Neural progenitor cell (in vitro differentiated cells): Measurements from ENCODE around the gene FAM131A. TPM values are rescaled to one million over a fixed set of nuclear protein-coding genes. Genes with fewer than 3 reads are reported as not detected.

Experiments used
- DNase-seq: peaks from one replicate; pipeline ENCODE4 v3.0.0-alpha.2; 2016; ENCODE audit warnings: low spot score
- H2AFZ ChIP-seq: fragments of 200-600 bp; sonication (generic); replicated peaks from 2 replicates; pipeline ENCODE4 v1.6.1; 2016; ENCODE audit warnings: antibody characterized with exemption
- H3F3A ChIP-seq: fragments of 200-600 bp; sonication (generic); 2 replicates; pipeline ENCODE4 v1.6.1; 2016; ENCODE audit warnings: antibody characterized with exemption, low read depth
- H3K27ac ChIP-seq: fragments of 200-600 bp; sonication (generic); 2 replicates; pipeline ENCODE4 v1.5.1; 2016; ENCODE audit warnings: mild to moderate bottlenecking
- H3K27me3 ChIP-seq: fragments of 200-600 bp; sonication (generic); 2 replicates; pipeline ENCODE4 v1.6.1; 2016; ENCODE audit warnings: mild to moderate bottlenecking, moderate library complexity
- H3K36me3 ChIP-seq: fragments of 200-600 bp; sonication (generic); 2 replicates; pipeline ENCODE4 v1.5.1; 2016
- H3K4me1 ChIP-seq: fragments of 200-600 bp; sonication (generic); 2 replicates; pipeline ENCODE4 v1.6.1; 2016; ENCODE audit warnings: mixed run types
- H3K4me2 ChIP-seq: fragments of 200-600 bp; sonication (generic); 2 replicates; pipeline ENCODE4 v1.6.1; 2016
- H3K4me3 ChIP-seq: fragments of 200-600 bp; sonication (generic); 2 replicates; pipeline ENCODE4 v1.5.1; 2016
- H3K79me2 ChIP-seq: fragments of 200-600 bp; sonication (generic); 2 replicates; pipeline ENCODE4 v1.6.1; 2016; ENCODE audit warnings: low read depth
- H3K9ac ChIP-seq: fragments of 200-600 bp; sonication (generic); 2 replicates; pipeline ENCODE4 v1.6.1; 2016
- H3K9me3 ChIP-seq: fragments of 200-600 bp; sonication (generic); 2 replicates; pipeline ENCODE4 v1.5.1; 2016; ENCODE audit warnings: low read depth
- H4K20me1 ChIP-seq: fragments of 200-600 bp; sonication (generic); 2 replicates; pipeline ENCODE4 v1.6.1; 2016; ENCODE audit warnings: low read depth
- H3K27ac Mint-ChIP-seq: 3 replicates; pipeline ENCODE4 v1.8.0; 2021; ENCODE audit warnings: mixed read lengths
- H3K27me3 Mint-ChIP-seq: 2 replicates; pipeline ENCODE4 v1.8.0; 2022; ENCODE audit warnings: low read depth, mild to moderate bottlenecking, inconsistent platforms, moderate library complexity, mixed read lengths; ENCODE audit not compliant: insufficient read depth
- H3K36me3 Mint-ChIP-seq: 3 replicates; pipeline ENCODE4 v1.8.0; 2021; ENCODE audit warnings: mixed read lengths
- H3K4me1 Mint-ChIP-seq: 3 replicates; pipeline ENCODE4 v1.8.0; 2021; ENCODE audit warnings: mixed read lengths
- H3K4me3 Mint-ChIP-seq: 3 replicates; pipeline ENCODE4 v1.8.0; 2021; ENCODE audit warnings: mild to moderate bottlenecking, moderate library complexity, mixed read lengths
- H3K9me3 Mint-ChIP-seq: 3 replicates; pipeline ENCODE4 v1.8.0; 2020; ENCODE audit warnings: mixed read lengths
- CTCF ChIP-seq: fragments of 200-600 bp; sonication (generic); IDR thresholded peaks from 2 replicates; pipeline ENCODE4 v1.5.1; 2017; ENCODE audit warnings: antibody characterized with exemption, mild to moderate bottlenecking
- EZH2 ChIP-seq: fragments of 200-600 bp; sonication (generic); IDR thresholded peaks from 2 replicates; pipeline ENCODE4 v1.6.1; 2017; ENCODE audit warnings: antibody characterized with exemption, mild to moderate bottlenecking, moderate library complexity
- EZH2phosphoT487 ChIP-seq: fragments of 200-600 bp; sonication (generic); IDR thresholded peaks from 2 replicates; pipeline ENCODE4 v1.6.1; 2017; ENCODE audit warnings: antibody characterized with exemption
- total RNA-seq: library from RNA; depleted of rRNA; stranded (reverse); fragments of >200 nt; gene quantifications from 2 replicates; pipeline ENCODE4 v1.2.3, GENCODE V29; 2015; ENCODE audit warnings: low replicate concordance

FAM131A gene
- total RNA-seq, 1 donor from 2014 or later, result 17.2 TPM

GRCh38 chr3:184377374-184377773 lies 40.0 kb downstream of the FAM131A start:
- Histone ChIP-seq H3K9me3 (no peaks in the 10 kb centered on the region), H4K20me1 (peaks cover 8% of the 10 kb centered on the region), H3K4me3 (peak overlapping the region; percentile 21), H3K4me1 (peaks cover 34% of the 10 kb centered on the region), H3F3A (peaks cover 30% of the 10 kb centered on the region), H3K4me2 (peak overlapping the region; percentile 65), H3K79me2 (no peaks in the 10 kb centered on the region), H3K27ac (no peak overlapping the region), H3K27me3 (peaks cover 38% of the 10 kb centered on the region), H3K36me3 (no peaks in the 10 kb centered on the region), H3K9ac (no peak overlapping the region), H2AFZ (peak overlapping the region; percentile 63)
- no peak overlapping the region for H3K27ac Mint-ChIP-seq
- H3K27me3 Mint-ChIP-seq, result peaks cover 38% of the 10 kb centered on the region
- H3K4me1 Mint-ChIP-seq, result peaks cover 30% of the 10 kb centered on the region
- no peaks in the 10 kb centered on the region for H3K9me3 Mint-ChIP-seq
- no peak for TF ChIP-seq CTCF
- TF ChIP-seq EZH2phosphoT487, result no peak
- no peak for TF ChIP-seq EZH2
- H3K36me3 Mint-ChIP-seq, result no peaks in the 10 kb centered on the region
- peak overlapping the region; percentile 35 for H3K4me3 Mint-ChIP-seq
- DNase-seq, result no peak

GRCh38 chr3:184377882-184378445 lies 40.6 kb downstream of the FAM131A start, which contains the start of gene THPO:
TSS of gene THPO (minus strand) at chr3:184378207. CDS start at chr3:184376259, 1,948 bp downstream.
- TF ChIP-seq CTCF (no peak), EZH2phosphoT487 (no peak), EZH2 (no peak)
- DNase-seq, result peak; percentile 40
- Mint-ChIP-seq H3K36me3 (no peaks in the 10 kb centered on the region), H3K4me3 (peak within 1 kb of the TSS; percentile 85), H3K27me3 (peaks cover 37% of the 10 kb centered on the region), H3K9me3 (no peaks in the 10 kb centered on the region), H3K27ac (peak within 1 kb of the TSS; percentile 7), H3K4me1 (peaks cover 24% of the 10 kb centered on the region)
- Histone ChIP-seq H3K79me2 (no peaks in the 10 kb centered on the region), H3K9ac (no peak within 1 kb of the TSS), H3K9me3 (no peaks in the 10 kb centered on the region), H3K27me3 (peaks cover 44% of the 10 kb centered on the region), H2AFZ (peak within 1 kb of the TSS; percentile 63), H3K4me1 (peaks cover 34% of the 10 kb centered on the region), H3K4me3 (peak within 1 kb of the TSS; percentile 48), H3K27ac (no peak within 1 kb of the TSS), H3K36me3 (no peaks in the 10 kb centered on the region), H3K4me2 (peak within 1 kb of the TSS; percentile 72), H3F3A (peaks cover 32% of the 10 kb centered on the region), H4K20me1 (peaks cover 8% of the 10 kb centered on the region)

GRCh38 chr3:184378651-184379357 lies 41.4 kb downstream of the FAM131A start:
- Histone ChIP-seq H3K79me2 (no peaks in the 10 kb centered on the region), H3K27me3 (peaks cover 49% of the 10 kb centered on the region), H3K9me3 (no peaks in the 10 kb centered on the region), H3K4me2 (peak overlapping the region; percentile 72), H4K20me1 (peaks cover 8% of the 10 kb centered on the region), H3K36me3 (no peaks in the 10 kb centered on the region), H3F3A (peaks cover 32% of the 10 kb centered on the region), H3K4me1 (peaks cover 34% of the 10 kb centered on the region), H3K9ac (no peak overlapping the region), H3K27ac (no peak overlapping the region), H2AFZ (no peak overlapping the region), H3K4me3 (peak overlapping the region; percentile 48)
- Mint-ChIP-seq H3K36me3 (no peaks in the 10 kb centered on the region), H3K27me3 (peaks cover 35% of the 10 kb centered on the region), H3K4me1 (peaks cover 24% of the 10 kb centered on the region), H3K4me3 (peak overlapping the region; percentile 85), H3K9me3 (no peaks in the 10 kb centered on the region), H3K27ac (peak overlapping the region; percentile 7)
- TF ChIP-seq EZH2, result no peak
- TF ChIP-seq CTCF, result no peak
- no peak for DNase-seq
